GM10847 (cell line): Measurements from ENCODE around the gene CA5A.

Source experiments
- POLR2A ChIP-seq: IDR thresholded peaks from 2 replicates; pipeline ENCODE4 v1.6.1; 2011; ENCODE audit not compliant: insufficient read length; ENCODE audit errors: extremely low read depth

CA5A gene

DNA sequence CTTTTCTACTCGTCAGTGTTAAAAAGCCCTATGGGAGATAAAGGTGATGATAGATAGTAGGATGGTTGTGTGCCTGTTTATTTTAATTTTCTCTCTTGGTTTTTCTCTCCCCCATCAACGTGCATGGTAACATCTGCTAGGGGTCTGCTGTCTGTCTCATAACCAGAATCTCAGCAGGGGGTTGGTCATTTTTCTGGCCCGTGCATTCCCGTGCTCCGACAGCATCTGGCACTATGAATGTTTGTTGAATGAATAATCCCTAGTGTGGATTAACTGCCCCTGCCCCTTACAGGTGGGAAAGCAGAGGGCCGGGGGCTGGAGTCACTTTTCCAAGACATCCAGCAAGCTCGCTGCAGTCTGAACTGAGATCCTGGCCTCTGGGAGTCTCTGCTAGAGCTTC, 6.3 kb downstream of the CA5A start:
- TF ChIP-seq POLR2A, result no peak

DNA sequence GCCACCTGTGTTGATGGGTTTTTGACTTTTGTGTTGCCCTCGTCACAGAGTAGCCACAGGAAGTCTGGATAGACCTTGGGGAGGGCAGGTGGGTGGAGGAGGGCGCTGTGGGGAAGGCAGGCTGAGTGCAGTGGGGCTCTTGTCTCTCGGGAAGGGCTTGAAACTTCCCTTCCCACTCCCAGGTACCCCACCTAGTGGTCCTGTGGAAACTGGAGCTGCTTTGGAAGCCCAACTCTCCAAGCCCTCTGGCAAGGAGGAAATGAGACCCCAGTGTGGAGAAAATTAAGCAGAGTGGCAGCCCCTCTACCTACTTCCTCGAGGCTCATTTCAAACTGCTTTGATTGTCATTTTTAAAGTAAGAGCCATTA, 9.2 kb downstream of the CA5A start:
- no peak for TF ChIP-seq POLR2A

DNA sequence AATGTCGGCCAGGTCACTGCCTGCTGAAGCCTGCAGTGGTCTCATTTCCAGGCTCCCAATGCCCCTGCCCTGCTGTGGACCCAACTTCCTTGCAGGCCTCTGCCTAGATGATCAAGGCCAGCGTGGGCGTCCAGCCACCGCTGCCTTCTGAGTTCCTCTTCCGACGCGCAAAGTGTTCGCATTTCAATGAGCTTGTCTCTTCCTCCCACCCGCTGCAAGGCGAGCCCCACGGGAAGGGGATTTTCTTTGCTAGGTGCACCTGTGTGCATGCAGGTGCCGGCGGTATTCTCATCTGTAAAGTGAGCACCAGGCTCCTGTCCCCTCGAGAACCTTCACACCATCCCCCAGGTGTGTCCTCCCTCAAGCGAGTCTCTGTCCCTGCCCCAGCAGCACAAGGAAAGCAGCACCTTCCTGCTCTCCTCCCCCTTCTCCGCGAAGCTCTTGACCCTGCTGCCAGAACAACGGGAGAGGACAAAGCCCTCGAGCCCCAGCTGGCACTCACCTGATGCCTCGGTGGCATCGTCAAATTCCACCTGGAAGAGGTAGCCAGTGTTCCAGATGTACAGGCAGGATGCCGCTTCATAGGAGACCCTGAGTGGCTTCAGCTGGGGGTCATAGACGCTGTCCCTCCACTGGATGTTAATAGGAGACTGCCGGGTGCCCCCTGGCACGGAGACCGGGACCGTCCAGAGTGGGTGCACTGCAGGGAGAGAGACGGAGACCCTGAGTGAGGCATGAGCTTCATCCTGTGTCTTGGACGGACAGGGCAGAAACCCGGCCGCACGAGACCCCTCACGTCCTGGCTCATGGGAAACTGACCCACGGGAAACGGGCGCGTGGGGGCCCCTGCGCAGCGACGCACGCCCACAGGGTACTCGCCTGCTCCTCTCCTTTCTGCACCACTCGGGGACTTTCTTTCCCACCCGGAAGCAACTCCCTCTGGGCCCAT, 9.8 kb downstream of the CA5A start:
- no peak for TF ChIP-seq POLR2A

DNA sequence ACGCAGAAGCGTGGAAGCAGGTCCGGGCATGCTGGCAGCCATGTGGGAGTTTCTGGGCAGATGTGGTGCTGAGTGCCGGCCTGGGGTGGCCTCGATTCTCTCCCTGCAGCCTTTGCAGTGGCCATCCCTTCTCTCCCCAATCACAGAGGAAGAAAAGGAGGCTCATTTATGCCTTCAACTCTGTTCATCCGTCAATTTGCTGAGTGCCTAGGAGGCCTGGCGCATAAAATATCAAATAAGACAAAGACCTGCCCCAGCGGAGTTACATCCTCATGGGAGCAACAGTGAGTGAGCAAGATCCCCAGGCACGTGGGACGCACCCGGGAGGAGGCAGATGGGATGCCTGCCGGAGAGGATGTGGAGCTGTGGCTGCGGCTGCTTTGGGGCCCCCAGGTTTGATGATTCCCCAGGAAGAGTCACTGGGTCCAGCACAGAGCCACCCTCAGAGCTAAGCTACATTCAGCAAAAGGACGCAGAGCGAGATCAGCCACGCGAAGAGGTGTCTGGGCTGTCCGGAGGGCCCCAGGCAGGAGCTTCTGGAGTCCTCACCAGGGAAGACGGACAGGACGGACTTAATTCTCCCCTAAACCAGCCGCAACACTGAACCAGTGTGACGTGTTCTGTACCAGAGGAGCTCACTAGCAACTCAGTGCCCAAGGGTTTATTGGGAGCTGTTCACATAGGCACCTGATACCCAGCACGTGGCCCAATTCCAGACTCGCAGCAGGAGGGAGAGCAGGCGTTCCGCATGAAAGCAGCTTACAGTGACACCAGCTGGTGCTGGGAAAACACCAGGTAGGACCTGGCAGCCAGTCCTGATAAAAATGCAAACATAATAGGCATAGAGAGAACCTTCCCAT, 11.3 kb downstream of the CA5A start:
- TF ChIP-seq POLR2A, result no peak

DNA sequence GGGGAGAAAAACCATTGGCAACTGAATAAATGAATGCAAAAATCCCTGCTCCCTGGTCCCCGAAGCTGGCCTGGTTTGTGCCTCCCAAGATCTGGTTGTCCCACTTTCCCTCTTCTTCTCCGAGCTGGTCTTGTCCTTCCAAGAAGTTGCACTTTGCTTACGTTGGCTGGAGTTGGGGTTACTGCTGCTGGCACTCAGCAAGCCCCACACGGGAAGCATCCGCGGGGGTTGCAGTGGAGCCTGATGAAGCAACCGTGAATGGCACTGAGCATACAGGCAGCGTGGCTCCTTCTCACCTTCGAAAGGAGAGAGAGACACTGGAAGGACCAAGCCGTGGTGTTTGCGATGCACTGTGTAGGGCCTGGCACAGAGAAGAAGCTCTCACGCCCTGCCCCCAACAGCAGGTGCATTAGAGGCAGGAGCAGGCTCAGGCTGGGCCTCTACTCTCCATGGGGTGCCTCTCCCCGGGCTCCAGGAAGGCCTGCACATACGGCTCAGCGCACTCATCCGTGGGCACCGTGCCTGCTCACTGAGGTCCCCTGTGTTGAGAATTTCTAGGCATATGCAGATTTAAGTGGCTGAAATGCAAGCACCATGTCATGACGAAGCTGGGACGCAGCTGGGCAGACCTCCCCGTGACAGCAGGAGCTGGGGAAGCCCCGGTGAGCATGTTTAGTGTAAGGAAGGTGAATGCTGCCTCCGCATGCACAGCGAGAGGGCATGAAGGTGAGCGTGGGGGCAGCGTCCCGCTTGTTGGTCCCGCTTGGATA, 12.1 kb downstream of the CA5A start:
- no peak for TF ChIP-seq POLR2A

DNA sequence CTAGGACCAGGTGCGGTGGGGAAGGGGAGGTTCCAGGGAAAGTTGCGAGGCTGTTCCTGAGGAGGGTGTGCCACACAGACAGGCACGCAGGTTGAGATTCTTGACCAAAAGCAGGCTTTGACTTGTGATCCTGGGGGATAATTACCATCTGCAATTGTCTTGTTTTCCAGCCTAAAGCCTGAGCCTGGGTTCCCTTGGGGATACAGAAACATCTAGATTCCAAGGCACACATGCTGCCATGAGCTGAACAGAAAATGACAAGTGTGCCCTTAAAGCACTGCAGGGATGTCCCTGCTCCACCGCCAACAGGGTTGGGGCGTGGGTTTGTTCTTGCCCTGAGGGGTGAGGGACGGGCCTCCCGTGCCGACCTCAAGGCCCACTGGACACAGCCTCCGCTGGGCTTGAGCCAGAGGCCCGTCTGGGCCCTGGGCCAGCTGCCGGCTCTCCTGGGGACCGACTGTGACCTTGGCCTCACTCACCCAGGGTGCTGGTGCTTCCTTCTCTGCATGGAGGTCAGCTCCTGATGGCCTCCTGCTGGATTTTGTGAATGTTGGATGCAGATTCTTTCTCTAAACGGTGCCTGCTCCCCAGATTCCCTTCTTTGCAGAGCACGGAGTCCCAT, 14.0 kb downstream of the CA5A start:
- no peak for TF ChIP-seq POLR2A

DNA sequence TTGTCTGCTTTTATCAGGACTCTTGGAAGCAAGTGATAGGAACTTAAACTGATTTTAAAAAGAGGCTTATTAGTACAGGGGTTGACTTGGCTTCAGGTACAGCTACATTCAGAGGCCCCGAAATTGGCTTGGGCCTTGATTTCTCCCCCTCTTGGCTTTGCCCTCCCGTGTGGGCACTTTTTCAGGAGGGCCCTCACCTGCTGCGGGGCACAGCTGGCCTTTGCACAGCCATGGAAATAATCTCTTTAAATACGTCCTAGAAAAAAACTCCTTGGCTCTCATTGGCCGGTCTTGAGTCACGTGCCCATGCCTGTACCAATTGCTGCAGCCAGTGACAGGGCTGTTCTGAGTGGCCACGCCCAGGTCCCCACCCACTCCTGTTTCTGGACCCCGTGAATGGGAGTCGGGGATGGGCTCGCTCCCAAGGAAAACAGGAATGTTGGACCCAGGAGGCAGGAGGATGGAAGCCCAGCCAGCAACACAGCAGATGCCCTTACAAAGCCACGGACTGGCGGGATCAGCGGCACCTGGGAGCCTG, 15.0 kb downstream of the CA5A start:
- no peak for TF ChIP-seq POLR2A

DNA sequence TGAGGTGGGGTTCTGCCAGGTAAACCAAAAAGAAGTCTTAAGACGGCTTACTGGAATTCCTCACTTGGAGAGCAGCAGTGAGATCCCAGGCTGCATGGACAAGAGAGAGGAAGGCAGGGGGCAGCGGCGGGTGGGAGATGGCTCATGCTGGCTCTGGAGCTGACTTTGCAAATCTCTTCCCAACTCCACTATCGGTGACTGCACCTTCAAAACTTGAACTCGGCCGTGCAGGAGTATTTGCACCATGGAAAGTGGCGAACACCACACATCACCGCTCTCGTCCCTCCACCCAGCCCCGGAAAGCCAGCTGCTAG, 16.7 kb downstream of the CA5A start:
- no peak for TF ChIP-seq POLR2A

DNA sequence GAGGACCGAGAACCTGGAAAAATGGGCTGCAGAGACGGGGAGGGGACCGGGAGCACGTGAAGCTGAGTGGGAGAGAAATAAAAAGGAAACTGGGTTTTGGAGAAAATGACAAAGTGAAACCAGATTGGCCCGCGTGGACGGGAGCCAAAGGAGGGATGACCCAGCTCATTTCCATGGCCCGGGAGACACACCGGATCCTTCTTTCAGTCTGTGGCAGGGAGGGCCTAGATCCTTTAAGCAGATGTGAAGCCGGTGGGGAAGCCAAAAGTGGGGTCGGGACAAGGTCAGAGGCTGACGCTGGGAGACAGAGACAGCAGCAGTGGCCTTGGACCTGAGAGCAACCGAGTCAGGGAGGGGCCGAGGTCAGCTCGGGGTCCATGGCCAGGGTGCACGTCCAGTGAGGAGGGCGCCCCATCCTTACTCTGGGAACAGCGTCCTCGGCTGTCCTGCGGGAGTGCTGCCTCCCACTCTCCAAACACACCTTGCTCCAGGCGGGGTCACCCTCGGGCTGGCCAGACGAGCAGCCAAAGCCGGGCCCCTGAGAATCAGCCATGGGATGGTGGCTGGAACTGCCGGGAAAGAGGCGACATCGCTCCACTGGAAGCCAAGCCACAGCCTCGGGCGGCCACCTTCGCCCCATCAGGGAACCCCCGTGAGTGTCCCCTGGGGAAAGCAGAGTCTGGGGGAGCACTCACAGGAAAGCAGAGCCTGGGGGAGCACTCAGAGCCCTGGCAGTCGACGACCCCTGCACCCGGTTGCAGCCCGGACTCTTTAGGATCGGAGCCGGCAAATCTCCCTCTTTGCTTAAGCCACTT, 17.3 kb downstream of the CA5A start:
- no peak for TF ChIP-seq POLR2A

DNA sequence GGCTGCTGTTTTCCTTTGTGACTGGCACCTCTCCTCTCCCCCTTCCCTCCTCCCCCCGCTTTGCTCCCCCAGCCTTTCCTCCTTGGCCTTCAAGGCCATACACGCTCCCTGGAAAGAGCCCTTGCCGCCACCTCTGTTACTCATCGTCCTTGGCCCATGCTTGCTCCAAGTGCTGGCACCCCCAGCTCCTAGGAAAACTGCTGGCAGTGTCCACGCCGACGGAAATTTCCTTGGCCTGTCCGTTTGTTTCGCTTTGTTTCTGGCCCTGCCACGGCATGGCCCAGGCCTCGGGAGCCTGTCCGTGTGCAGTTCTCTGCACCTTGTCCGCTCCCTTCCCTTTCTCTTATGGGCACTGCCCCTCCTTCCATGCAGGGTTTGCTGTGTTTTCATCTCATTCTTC, 18.0 kb downstream of the CA5A start:
- TF ChIP-seq POLR2A, result no peak

DNA sequence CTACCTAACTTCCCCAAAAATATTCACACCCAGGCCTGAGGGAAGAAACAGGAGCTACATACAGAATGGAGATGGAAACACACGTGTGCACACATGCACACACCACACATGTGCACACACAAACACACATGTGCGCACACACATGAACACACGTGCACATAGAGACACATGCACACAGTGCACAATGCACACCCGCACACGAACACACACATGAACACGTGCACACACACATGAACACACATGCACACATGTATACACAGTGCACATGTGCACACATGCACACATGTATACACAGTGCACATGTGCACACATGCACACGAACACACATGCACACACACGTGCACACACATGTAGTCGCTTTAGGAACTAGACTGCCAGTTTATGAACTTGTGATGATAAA, 18.8 kb downstream of the CA5A start:
- TF ChIP-seq POLR2A, result no peak

DNA sequence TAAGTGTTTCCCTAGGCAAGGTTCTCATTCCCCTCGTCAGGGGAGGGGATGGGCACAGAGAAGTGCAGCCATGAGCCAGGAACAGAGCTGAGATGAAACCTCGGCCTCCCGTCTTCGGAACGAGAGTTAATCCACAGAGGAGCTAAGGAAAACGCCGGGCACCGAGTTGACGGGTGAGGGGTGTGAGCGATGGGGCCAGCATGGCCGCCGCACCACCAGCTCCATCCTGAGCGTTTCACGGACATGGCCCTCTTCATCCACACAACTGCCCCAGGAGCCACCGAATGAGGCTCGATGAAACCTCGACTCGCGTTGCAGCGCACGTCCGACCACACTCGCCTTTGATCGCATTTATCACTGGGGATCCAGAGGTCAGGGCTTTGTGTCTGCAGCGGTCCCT, 21.5 kb downstream of the CA5A start:
- TF ChIP-seq POLR2A, result no peak

DNA sequence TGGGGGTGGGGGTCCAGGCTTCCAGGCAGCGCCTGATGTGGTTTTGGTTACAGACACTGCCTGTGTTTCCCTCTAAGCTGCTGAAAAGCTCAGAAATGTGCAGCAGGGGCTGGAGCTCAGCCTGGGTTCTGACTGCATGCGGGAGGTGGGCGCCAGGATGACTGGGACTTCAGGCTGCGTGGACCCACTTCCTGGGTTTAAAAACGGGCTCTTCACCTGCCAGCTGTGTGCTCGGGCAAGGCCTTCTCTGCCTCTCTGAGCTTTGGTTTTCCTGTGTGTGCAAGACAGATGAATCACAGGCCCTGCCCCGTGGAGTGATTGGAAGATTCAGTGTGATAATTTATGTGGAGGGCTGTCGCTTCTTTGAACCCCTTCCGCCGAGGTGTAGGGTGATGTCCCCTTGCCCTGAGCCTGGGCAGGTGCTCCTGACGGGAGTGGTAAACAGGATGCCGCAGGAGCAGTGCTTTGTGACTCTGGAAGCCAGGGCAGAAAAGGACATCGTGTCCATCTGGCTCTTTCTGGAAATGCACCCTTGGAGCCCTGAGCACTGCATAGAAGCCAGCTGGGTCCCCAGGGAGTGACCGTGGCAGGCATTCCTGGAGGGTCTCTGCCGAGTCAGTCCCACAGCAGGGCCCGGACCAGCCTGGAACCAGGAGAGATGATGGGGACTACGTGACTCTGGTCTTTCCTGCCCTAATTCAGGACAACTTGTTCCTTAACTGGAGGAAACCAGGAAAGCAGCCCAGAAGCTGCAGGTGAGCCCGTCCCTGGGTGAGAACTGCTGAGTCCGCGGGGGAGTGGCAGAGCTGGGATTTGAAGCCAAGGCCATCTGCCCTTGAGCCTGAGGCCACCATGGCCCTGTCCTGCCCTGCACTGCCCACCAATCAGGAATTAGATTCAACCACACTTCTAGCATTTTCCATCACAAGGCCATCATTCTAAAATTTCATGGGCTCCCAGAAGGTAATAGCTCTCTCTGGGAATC, 38.5 kb downstream of the CA5A start:
- no peak for TF ChIP-seq POLR2A
